GM18517 (cell line): ENCODE measurements around the gene THAP11.

Experiments used
- ATAC-seq: cut with Tn5 transposase; IDR thresholded peaks from one replicate; pipeline ENCODE4 v1.9.1; 2021; ENCODE audit warnings: mild to moderate bottlenecking, moderate library complexity; ENCODE audit not compliant: unreplicated experiment

The THAP11 gene

DNA sequence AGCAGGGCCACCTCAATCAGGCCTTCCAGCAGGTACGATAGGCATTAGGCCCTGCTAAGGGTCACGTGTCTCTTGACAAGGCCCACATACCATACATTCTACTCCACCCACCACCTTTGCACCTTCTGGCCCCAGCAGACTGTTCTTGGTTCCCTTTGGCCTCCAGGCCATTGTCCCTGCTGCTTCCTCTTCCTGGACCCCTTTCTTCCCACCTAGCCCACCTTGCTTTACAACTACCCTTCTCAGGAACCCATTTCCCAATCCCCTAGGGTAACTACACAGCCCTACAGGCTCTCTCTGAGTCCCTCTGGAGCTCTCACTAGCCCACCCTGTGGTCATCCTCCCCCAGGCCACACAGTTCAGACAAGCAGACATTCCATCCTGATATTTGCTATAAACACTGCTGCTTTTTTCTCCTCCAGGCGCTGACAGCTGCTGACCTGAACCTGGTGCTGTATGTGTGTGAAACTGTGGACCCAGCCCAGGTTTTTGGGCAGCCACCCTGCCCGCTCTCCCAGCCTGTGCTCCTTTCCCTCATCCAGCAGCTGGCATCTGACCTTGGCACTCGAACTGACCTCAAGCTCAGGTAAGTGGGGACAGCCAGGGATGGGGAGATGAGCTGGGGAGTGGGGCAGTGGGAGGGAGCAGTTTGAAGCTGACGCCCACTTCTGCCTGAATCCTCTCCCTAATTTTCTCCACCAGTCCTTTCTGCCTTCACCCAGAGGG lies 41.2 kb downstream of the THAP11 start:
- ATAC-seq = no peak

DNA sequence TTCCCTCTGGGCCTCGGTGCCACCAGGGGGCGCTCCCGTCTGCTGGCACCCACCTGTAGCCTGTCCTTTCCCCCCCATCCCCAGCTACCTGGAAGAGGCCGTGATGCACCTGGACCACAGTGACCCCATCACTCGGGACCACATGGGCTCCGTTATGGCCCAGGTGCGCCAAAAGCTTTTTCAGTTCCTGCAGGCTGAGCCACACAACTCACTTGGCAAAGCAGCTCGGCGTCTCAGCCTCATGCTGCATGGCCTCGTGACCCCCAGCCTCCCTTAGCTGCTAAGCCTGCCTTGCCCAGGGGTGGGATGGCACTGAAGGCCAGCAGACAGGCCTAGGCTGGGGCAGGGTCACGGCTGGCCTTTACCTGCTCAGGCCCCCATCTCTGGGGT lies 41.7 kb downstream of the THAP11 start:
- no peak for ATAC-seq

GRCh38 chr16:67884684-67885083 lies 42.6 kb downstream of the THAP11 start, which contains the start of gene NRN1L:
NRN1L (plus strand) TSS chr16:67884885; CDS start chr16:67884904, 19 bp downstream.
- no peak for ATAC-seq

- ATAC-seq = no peak
Measured at GRCh38 chr16:67885545-67885944, 43.4 kb downstream of the THAP11 start.

DNA sequence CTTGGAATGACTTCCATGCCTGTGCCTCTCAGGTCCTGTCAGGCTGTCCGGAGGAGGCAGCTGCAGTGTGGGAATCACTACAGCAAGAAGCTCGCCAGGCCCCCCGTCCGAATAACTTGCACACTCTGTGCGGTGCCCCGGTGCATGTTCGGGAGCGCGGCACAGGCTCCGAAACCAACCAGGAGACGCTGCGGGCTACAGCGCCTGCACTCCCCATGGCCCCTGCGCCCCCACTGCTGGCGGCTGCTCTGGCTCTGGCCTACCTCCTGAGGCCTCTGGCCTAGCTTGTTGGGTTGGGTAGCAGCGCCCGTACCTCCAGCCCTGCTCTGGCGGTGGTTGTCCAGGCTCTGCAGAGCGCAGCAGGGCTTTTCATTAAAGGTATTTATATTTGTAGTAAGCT lies 43.9 kb downstream of the THAP11 start:
- no peak for ATAC-seq

- ATAC-seq = no peak
Measured at GRCh38 chr16:67886387-67886786, 44.3 kb downstream of the THAP11 start.

GRCh38 chr16:67888331-67888730 lies 46.2 kb downstream of the THAP11 start:
- no peak for ATAC-seq

- no peak for ATAC-seq
Measured at GRCh38 chr16:67892375-67892774, 50.3 kb downstream of the THAP11 start.

DNA sequence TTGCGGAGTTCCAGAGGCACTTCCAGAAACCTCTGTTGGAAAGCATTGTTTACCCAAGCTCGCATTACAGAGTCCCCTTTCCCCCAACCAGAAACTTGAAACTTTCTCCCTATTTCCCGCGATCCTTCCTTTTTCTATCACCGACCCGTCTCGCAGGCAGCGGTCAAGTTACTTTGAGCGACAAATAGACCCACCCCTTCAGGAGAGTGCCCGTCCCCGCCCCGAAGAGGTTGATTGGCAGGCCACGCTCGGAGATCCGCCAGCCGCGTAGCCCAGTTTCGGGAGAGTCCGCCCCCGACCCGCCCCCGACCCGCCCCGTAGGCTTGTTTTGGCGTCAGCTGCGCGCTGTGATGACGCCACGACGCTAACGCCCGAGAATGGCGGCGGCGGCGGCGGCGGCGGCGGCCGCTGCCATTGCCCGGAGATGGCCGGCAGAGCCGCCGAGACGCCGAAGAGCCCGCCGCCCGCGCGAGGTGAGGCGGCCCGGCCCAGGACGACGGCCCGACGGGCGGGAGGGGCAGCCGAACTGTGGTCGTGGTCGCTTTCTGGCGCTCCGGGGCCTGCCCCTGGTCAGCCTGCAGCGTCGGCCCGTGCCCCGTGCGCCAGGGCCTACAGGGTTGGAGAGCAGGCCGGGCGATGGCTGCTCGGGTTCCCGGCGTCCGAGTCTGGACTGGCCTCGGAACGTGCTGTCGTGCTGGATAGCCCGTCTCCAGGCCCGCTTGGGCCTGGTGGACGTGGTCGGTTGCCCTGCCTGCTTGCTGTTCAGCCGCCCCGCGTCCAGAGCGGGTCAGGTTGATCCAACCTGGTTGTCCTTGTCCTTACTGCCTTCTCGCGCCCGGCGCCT lies 51.0 kb downstream of the THAP11 start, which contains the start of gene PSKH1:
TSS of gene PSKH1 (plus strand) at position 356 of the 844 bp plus-strand sequence. CDS start 15,496 bp downstream, outside the sequence.
- ATAC-seq = peak; percentile 75
